ENCODE data around the gene SRRM1.
"Not testable (repeated sequence)": the region's sequence is repeated elsewhere in the genome, so short reads cannot be mapped to it uniquely, and the experiment has no call there.

Gene SRRM1

GRCh38 chr1:24644100-24644384 is 940 bp downstream of the SRRM1 start:
- DNase-seq (ENCODE audit: low read depth): no peak

- DNase-seq (ENCODE audit: low read depth): no peak
Observed at GRCh38 chr1:24648919-24649318, 5.8 kb downstream of the SRRM1 start.

- DNase-seq (ENCODE audit: low read depth): no peak
Observed at GRCh38 chr1:24652382-24652781, 9.3 kb downstream of the SRRM1 start.

GRCh38 chr1:24654010-24654409 is 10.9 kb downstream of the SRRM1 start:
- no peak for DNase-seq (ENCODE audit: low read depth)

GRCh38 chr1:24656046-24656445 is 12.9 kb downstream of the SRRM1 start:
- no peak for DNase-seq (ENCODE audit: low read depth)

GRCh38 chr1:24657781-24658180 is 14.7 kb downstream of the SRRM1 start:
- DNase-seq (ENCODE audit: low read depth): no peak

GRCh38 chr1:24659166-24659904 is 16.2 kb downstream of the SRRM1 start:
- DNase-seq (ENCODE audit: low read depth): no peak

GRCh38 chr1:24659993-24660665 is 17.0 kb downstream of the SRRM1 start:
- DNase-seq (ENCODE audit: low read depth): no peak

GRCh38 chr1:24664507-24665033 is 21.5 kb downstream of the SRRM1 start:
- no peak for DNase-seq (ENCODE audit: low read depth)

- DNase-seq (ENCODE audit: low read depth): no peak
Observed at GRCh38 chr1:24666794-24667193, 23.7 kb downstream of the SRRM1 start.

- not testable (repeated sequence) for DNase-seq (ENCODE audit: low read depth)
Observed at GRCh38 chr1:24671372-24671771, 28.3 kb downstream of the SRRM1 start.

- DNase-seq (ENCODE audit: low read depth): not testable (repeated sequence)
Observed at GRCh38 chr1:24672686-24673085, 29.6 kb downstream of the SRRM1 start.

GRCh38 chr1:24673341-24673740 is 30.2 kb downstream of the SRRM1 start:
- no peak for DNase-seq (ENCODE audit: low read depth)

- DNase-seq (ENCODE audit: low read depth): not testable (repeated sequence)
Observed at GRCh38 chr1:24678421-24678820, 35.3 kb downstream of the SRRM1 start.

- DNase-seq (ENCODE audit: low read depth): no peak
Observed at GRCh38 chr1:24679725-24680124, 36.6 kb downstream of the SRRM1 start.

GRCh38 chr1:24683713-24684162 is 40.6 kb downstream of the SRRM1 start:
- peak; percentile 80 for DNase-seq (ENCODE audit: low read depth)

- no peak for DNase-seq (ENCODE audit: low read depth)
Observed at GRCh38 chr1:24688033-24688432, 44.9 kb downstream of the SRRM1 start.

- DNase-seq (ENCODE audit: low read depth): peak; percentile 47
Observed at GRCh38 chr1:24688621-24689195, 45.6 kb downstream of the SRRM1 start.

- no peak for DNase-seq (ENCODE audit: low read depth)
Observed at GRCh38 chr1:24691051-24691450, 47.9 kb downstream of the SRRM1 start.

GRCh38 chr1:24692351-24692980 is 49.4 kb downstream of the SRRM1 start:
- no peak for DNase-seq (ENCODE audit: low read depth)

- DNase-seq (ENCODE audit: low read depth): no peak
Observed at GRCh38 chr1:24693827-24694379, 50.8 kb downstream of the SRRM1 start.

- DNase-seq (ENCODE audit: low read depth): peak; percentile 65
Observed at GRCh38 chr1:24694380-24694843, 51.3 kb downstream of the SRRM1 start.

Measured in GM04504 (cell line).